Right renal cortex interstitium (tissue), 3 donors: Measurements from ENCODE around the gene LMF1. TPM values are rescaled to one million over a fixed set of nuclear protein-coding genes. Genes with fewer than 3 reads are reported as not detected.
"Not testable (repeated sequence)": the region's sequence is repeated elsewhere in the genome, so short reads cannot be mapped to it uniquely, and the experiment has no call there.

Experiments used
- DNase-seq, 3 donors: peaks; one replicate each; pipeline ENCODE4 v3.0.0-alpha.2; 2013; ENCODE audit warnings: low read depth in 3 of 3, low spot score in 2 of 3
- polyA plus RNA-seq, 3 donors: library from polyadenylated mRNA; unstranded; fragments of 120-200 nt; gene quantifications; one replicate each; pipeline ENCODE4 v1.2.1, GENCODE V29; 2013; ENCODE audit not compliant: insufficient read length in 3 of 3

The LMF1 gene
- polyA plus RNA-seq, 3 donors, result 13.8 to 16.3 (median 13.9) TPM

DNA sequence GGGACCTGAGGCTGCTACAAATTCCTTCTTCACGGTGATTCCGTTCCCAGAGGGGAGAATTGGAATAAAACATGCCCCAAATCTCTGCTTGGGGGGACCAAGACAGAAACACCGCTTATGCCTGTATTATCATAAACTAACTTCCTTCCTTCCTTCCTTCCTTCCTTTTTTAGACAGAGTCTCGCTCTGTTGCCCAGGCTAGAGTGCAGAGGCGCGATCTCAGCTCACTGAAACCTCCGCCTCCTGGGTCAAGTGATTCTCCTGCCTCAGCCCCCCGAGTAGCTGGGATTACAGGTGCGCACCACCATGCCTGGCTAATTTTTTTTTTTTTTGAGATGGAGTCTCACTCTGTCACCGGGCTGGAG is 150.8 kb downstream of the LMF1 start:
- DNase-seq, result not testable (repeated sequence)

DNA sequence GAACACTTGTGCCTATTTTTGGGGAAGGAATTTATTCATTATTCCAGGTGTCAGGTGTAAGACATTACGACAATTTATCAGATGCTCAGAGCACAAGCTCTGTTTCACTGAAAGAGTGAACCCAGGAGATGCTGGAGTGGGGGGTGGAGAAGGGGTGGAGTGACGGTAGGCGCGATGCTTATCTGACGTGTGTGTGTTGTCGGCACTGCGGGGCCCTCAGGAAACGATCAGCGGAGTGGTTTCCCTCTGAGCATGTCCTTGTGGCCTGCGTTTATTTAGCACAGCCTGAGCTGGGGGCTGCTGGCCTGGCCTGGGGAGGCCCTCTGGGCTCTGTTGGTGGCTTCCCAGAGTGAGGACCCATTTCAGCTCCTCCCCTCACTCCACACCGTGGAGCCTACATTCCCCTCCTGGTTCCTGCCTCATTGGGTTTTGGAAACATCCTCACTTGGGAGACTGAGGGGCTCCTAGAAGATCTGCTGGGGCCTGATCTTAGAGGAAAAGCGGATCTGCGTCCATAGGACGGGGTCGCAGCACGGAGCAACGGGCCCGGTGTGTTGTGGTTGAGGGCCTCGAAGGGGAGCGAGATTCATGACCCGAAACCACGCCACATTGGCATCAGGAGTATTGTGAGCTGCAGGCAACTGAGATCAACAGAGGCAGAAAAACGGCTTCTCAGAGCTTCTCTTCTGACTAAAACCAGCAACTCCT is 151.3 kb downstream of the LMF1 start:
- DNase-seq, result no peak

DNA sequence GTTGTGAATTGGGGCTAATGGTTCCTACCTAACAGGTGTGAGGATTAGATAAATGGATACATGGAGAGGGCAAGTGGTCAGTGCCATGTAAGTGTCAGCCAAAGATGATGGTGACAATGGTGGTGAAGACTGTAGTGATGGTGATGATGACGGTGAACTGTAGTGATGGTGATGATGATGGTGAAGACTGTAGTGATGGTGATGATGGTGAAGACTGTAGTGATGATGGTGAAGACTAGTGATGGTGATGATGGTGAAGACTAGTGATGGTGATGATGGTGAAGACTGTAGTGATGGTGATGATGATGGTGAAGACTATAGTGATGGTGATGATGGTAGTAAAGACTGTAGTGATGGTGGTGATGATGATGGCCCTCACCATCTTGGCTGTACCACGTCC is 152.2 kb downstream of the LMF1 start:
- DNase-seq, result no peak

DNA sequence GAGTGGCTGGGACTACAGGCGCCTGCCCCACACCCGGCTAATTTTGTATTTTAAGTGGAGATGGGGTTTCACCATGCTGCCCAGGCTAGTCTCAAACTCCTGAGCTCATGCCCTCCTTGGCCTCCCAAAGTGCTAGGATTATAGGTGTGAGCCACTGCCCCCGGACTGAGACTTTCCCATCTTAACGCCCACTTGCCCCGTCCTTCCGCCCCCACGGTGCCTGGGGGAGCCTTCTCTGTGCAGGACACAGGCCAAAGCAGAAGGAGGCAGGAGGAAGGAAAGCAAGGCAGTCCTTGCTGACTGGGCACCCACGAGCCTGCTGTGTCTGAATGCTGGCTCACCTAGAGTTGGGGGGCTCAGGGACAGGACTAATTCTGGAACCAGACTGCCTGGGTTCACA is 152.7 kb downstream of the LMF1 start:
- DNase-seq, result no peak

DNA sequence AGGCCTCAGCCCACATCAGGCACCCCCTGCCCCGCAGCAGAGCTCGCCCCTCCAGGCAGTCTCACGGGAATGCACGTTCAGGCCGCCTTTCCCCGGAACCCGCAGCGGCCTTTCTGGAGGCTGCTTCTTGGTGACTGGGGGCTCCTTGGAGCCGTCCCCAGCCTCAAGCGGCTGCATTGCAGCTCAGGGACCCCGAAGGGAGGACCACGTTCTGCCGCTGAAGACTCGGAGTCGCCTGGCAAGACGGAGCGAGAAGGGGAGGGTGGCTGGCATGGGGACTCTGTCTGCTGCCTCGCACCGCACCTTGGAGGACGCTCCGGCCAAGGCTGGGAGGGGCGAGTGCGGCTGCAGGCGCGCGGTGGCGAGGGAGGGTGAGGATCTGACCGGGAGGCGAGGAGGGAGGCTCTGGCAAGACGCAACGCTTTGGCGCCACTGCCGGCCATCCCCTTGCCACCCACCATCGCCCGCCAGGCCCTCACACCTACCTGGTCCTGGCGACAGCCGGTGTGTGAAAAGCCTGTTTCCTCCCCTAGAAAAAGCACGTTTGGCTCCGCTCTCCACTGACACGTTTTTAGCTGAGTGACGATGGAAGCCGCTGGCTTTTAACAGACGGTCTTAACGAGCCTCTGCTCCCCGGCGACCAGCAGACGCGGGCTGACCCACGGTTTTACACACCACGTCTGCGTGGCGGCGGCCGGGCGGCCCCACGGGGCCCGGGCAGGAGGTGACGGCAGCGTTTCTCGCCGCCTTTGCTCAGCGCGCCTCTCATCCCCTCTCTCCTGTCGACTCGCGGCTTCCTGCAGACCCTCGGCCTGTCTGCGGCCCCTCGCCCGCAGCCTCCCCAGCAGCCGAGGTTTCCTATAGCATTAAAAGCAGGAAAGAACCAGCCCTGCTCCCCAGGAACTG is 153.5 kb downstream of the LMF1 start:
- no peak for DNase-seq

DNA sequence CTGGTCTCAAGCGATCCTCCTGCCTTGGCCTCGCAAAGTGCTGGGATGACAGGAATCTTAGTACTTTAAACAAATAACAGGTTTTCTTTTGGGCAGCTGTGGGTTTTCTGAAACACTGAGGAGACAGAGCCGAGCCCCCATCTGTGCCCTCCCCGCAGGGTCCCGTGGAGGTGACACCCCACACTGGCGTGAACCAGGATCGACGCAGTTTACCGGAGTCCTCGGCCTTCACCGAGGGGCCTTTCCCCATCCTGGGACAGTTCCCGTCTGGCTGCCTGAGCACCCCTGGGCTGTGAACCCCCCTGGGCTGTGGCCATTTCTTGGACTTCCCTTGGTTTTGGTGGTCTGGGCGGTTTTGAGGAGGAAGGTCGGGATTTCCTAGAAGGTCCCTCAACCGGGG is 154.9 kb downstream of the LMF1 start:
- no peak for DNase-seq

DNA sequence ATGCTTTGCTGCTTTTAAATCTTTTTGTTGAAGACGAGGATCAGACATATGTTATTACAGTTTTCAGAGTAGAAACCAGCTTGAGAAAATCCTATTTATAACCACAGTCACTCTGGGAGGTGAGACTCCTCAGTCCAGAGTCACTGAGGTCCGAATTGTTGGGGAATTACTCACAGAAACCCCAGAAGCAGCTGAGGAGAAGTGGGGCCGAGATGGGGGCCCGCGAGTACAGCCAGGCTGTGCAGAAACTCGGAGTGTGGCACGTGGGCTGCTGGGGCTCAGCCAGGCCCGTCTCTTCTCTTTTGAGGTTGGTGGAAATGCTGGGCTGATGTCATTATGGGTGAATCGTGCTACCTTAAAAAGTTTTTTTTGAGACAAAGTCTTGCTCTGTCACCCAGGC is 155.8 kb downstream of the LMF1 start:
- DNase-seq, result no peak

DNA sequence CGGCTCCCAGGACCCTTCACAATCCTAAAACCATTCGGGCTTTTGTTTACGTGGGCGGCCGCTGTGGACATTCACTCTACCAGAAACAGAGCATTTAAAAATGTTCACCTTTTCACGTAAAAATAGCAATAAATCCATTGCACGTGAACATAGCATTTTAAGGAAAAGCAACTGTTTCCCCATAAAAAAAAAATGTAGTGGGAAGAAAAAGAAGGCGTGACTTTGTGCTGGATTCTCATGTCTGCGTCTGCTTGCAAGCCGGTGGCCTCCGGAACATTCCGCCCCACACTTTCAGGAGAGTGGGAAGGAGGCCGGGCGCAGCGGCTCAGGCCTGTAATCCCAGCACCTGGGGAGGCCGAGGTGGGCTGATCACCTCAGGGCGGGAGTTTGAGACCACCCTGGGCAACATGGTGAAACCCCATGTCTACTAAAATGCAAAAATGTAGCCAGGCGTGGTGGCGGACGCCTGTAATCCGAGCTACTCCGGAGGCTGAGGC is 156.8 kb downstream of the LMF1 start:
- no peak for DNase-seq

DNA sequence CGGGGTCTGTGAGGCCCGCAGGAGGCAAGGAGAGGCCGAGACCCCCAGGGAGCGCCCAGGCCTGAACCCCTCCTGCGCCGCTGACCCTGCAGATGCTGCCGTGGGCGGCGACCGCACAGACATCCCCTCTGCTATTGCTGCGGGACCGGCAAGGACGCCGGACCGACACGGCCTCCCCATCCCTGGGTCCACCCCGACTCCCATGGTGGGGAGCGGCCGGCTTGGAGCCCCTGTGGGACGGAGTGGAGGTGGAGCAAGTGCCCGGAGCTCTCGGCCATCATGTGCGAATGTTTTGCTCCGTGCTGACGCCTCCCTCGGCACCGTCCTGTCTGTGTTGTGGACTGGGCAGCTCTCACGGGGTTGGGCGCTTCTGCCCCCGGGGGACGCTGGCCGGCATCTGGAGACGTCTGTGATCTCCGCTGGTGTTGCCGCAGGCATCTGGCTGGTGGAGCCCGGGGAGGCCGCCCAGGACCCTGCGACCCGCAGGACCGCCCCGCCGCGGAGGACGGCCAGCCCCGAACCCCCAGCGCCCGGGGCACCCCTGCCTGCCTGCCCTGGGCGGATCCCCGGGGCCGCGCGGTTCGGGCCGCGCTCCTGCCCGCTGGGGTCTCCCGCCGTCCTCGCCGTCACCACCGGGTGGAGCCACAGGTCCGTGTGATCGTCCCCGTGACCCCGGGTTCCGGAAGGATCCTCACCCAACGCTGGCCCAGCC is 157.4 kb downstream of the LMF1 start:
- DNase-seq, result no peak

DNA sequence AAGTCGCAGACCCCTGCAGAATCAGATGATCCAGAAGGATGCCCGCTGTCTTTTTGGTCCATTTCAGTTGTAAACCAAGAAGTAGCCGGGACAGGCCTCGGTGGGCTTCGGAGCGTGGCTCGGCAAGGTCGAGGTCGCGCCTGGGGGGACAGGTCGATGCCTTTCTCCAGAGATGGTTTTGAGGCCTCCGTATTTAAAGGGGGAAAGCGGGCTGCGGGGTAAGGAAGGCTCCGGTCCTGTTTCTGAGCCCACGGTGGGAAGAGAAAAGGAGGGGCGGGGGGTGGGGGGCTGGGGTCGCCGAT is 162.7 kb downstream of the LMF1 start:
- no peak for DNase-seq

DNA sequence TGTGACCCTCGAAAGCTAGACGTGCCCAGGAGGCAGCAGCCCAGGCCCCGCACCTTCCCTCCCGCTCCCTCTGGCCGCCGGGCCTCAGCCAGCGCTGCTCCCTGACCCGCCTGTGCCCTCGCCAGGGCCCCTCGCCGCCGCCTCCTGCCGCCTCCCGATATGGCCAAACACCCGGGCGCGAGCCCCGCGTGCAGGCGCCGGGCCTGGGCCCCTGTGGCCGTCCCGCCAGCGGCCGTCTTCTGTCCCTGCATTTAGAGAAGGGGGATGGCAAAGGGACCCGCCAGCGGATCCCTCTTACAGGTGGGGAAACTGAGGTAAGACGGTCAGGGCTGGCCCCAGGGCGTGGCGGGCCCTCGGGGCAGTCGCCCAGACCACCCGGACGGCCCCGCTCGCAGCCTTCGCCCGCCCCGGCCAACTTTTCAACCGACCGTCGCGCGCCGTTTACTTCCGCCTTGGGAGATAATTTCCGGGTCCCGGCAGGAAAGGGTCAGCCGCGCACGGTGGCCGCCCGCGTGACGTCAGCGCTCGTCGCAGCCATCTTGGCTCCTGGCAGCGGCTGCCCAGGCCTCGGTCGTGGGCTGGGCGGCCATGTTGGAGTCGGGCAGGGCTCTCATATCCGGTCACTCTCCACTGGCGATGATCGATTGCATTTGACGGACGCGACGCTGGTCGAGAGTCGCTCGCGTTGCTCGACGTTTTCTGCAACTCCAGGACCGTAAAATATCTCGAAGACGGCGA is 163.3 kb downstream of the LMF1 start:
- DNase-seq, result peak; percentile 52 to 85 (median 77)

DNA sequence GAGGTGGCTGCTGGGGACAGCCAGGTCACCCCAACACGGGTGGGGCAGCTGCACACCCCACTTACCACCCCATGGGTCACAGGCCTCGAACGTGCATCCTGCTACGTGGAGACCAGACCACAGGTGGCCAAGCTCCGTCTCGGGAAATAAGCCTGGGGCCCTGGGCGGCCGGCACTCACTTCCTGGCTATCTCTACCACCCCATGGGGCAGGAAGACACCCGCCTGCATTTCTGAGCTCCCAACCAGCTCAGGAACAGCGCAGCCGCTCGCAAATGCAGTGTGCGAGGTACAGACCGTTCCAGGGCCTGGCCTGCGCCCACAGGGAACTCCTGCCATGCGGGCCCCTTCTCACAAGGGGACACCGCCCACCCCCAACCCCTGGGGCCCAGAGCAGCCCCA is 165.3 kb downstream of the LMF1 start:
- no peak for DNase-seq

DNA sequence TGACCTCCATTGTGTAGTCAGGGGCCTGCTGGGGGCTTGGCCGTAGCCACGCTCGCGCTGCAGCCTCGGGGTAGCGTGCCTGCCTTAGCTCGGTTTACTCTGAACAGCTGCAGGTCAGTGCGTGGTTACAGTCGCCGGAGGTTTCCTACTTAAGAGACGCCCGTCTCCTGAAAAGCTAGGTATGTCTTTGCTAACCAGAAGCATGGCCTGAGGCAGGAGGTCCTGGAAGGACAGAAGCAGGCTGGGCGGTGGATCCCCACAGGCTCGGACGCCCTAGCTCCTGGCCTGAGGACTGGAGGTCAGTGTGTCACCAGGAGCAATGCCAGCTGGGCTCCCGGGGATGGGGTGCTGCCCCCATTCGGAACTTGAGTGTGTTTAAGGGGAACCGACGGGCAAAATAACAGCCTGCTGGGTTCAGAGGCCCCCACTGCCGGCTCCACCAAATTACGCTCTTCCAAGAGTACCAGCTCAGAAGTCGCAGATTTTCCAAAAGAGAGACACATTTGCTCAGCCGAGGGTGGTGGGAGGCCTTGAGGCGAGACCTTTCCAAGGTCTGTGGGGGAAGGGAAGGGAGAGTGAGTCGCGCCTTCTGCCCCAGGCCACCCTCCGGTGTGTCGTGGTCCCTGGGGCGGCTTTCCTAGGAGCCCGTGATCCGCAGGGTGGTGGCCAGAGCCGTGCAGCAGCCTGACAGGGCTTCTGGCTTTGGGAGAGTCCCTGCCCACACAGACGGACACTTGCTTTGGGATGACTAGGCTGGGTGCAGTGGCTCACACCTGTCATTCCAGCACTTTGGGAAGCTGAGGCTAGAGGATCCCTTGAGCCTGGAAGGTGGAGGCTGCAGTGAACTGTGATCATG is 166.4 kb downstream of the LMF1 start:
- DNase-seq, result no peak

DNA sequence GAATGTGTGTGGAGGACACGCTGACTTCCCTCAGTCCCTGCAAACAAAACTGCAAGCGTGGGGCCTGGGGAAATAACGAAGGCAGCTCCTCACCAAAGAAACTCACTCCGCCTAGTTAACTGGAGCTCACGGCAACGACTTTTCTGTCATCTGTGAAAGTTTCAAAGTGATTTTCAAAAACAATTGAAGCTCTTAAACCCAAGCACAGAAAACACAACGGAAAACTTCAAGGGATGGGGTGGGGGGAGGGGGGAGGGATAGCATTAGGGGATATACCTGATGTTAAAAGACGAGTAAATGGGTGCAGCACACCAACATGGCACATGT is 167.1 kb downstream of the LMF1 start:
- no peak for DNase-seq

Other genes starting within 250 kb of the LMF1 start
- 10 to 100 TPM in 2 of 3 donors, 1 to 10 TPM in 1; 8.4 to 11.0 (median 10.2) TPM for gene ANTKMT, start 249.8 kb downstream of the LMF1 start, polyA plus RNA-seq
- 1 to 10 TPM in 2 of 3 donors, under 1 TPM in 1; 0.74 to 1.3 (median 1.2) TPM for gene CCDC78, start 244.5 kb downstream of the LMF1 start, polyA plus RNA-seq
- 1 to 10 TPM; 3.4 to 4.0 (median 3.8) TPM for gene HAGHL, start 243.9 kb downstream of the LMF1 start, polyA plus RNA-seq
- gene CIAO3, start 230.0 kb downstream of the LMF1 start, polyA plus RNA-seq, result 10 to 100 TPM; 18.9 to 23.4 (median 22.8) TPM
- 10 to 100 TPM; 12.1 to 24.9 (median 13.8) TPM for gene MSLN, start 210.2 kb downstream of the LMF1 start, polyA plus RNA-seq
- gene RPUSD1, start 182.6 kb downstream of the LMF1 start, polyA plus RNA-seq, result 10 to 100 TPM; 10.1 to 11.0 (median 10.4) TPM
- gene CHTF18, start 182.4 kb downstream of the LMF1 start, polyA plus RNA-seq, result 10 to 100 TPM; 16.0 to 21.1 (median 16.5) TPM
- under 1 TPM in 2 of 3 donors, not detected in 1; 0.12 to 0.31 TPM for gene GNG13, start 170.2 kb downstream of the LMF1 start, polyA plus RNA-seq
- 1 to 10 TPM; 2.8 to 3.2 (median 3.0) TPM for gene SOX8, start 10.8 kb upstream of the LMF1 start, polyA plus RNA-seq
- under 1 TPM in 2 of 3 donors, not detected in 1; 0.18 to 0.21 TPM for gene SSTR5, start 101.8 kb upstream of the LMF1 start, polyA plus RNA-seq
- gene C1QTNF8, start 125.3 kb upstream of the LMF1 start, polyA plus RNA-seq, result not detected
- gene CACNA1H, start 182.1 kb upstream of the LMF1 start, polyA plus RNA-seq, result 10 to 100 TPM; 16.6 to 18.4 (median 16.9) TPM